ENCODE data around the gene CAPN2.

Gene CAPN2

GRCh38 chr1:223680188-223680587 is 32.2 kb upstream of the CAPN2 start:
- DNase-seq (ENCODE audit: insufficient read length): no peak
- TF ChIP-seq POLR2A (IDR thresholded peaks at IDR 0.05; ENCODE audit: low read depth, low read length): no peak
- TF ChIP-seq POLR2AphosphoS5 (IDR thresholded peaks at IDR 0.05; ENCODE audit: low read depth, low read length): no peak
- no peak for TF ChIP-seq TAF1 (IDR thresholded peaks at IDR 0.05; ENCODE audit: borderline replicate concordance, low read depth, low read length)

GRCh38 chr1:223682502-223682901 is 29.8 kb upstream of the CAPN2 start:
- no peak for DNase-seq (ENCODE audit: insufficient read length)
- TF ChIP-seq TAF1 (IDR thresholded peaks at IDR 0.05; ENCODE audit: borderline replicate concordance, low read depth, low read length) (no peak), POLR2A (IDR thresholded peaks at IDR 0.05; ENCODE audit: low read depth, low read length) (no peak), POLR2AphosphoS5 (IDR thresholded peaks at IDR 0.05; ENCODE audit: low read depth, low read length) (no peak)
- no peak for FAIRE-seq

More at GRCh38 chr1:223680188-223680587, 32.2 kb upstream of the CAPN2 start:
- no peak for FAIRE-seq

- TF ChIP-seq TAF1 (IDR thresholded peaks at IDR 0.05; ENCODE audit: borderline replicate concordance, low read depth, low read length) (no peak), POLR2AphosphoS5 (IDR thresholded peaks at IDR 0.05; ENCODE audit: low read depth, low read length) (no peak), POLR2A (IDR thresholded peaks at IDR 0.05; ENCODE audit: low read depth, low read length) (no peak)
- FAIRE-seq (no peak), DNase-seq (ENCODE audit: insufficient read length) (no peak)
Measured at GRCh38 chr1:223683586-223684487, 28.5 kb upstream of the CAPN2 start.

GRCh38 chr1:223684488-223684792 is 27.9 kb upstream of the CAPN2 start:
- no peak for TF ChIP-seq POLR2A (IDR thresholded peaks at IDR 0.05; ENCODE audit: low read depth, low read length)
- TF ChIP-seq POLR2AphosphoS5 (IDR thresholded peaks at IDR 0.05; ENCODE audit: low read depth, low read length): no peak
- no peak for TF ChIP-seq TAF1 (IDR thresholded peaks at IDR 0.05; ENCODE audit: borderline replicate concordance, low read depth, low read length)
- DNase-seq (ENCODE audit: insufficient read length): no peak
- FAIRE-seq: no peak

- DNase-seq (ENCODE audit: insufficient read length) (no peak), FAIRE-seq (no peak)
- TF ChIP-seq TAF1 (IDR thresholded peaks at IDR 0.05; ENCODE audit: borderline replicate concordance, low read depth, low read length) (no peak), POLR2A (IDR thresholded peaks at IDR 0.05; ENCODE audit: low read depth, low read length) (no peak), POLR2AphosphoS5 (IDR thresholded peaks at IDR 0.05; ENCODE audit: low read depth, low read length) (no peak)
Measured at GRCh38 chr1:223691121-223691520, 21.2 kb upstream of the CAPN2 start.

- FAIRE-seq (no peak), DNase-seq (ENCODE audit: insufficient read length) (no peak)
- no peak for TF ChIP-seq TAF1 (IDR thresholded peaks at IDR 0.05; ENCODE audit: borderline replicate concordance, low read depth, low read length)
- TF ChIP-seq POLR2AphosphoS5 (IDR thresholded peaks at IDR 0.05; ENCODE audit: low read depth, low read length): no peak
- no peak for TF ChIP-seq POLR2A (IDR thresholded peaks at IDR 0.05; ENCODE audit: low read depth, low read length)
Measured at GRCh38 chr1:223695014-223695548, 17.3 kb upstream of the CAPN2 start.

- TF ChIP-seq POLR2A (IDR thresholded peaks at IDR 0.05; ENCODE audit: low read depth, low read length) (no peak), TAF1 (IDR thresholded peaks at IDR 0.05; ENCODE audit: borderline replicate concordance, low read depth, low read length) (no peak), POLR2AphosphoS5 (IDR thresholded peaks at IDR 0.05; ENCODE audit: low read depth, low read length) (no peak)
- DNase-seq (ENCODE audit: insufficient read length) (no peak), FAIRE-seq (no peak)
Measured at GRCh38 chr1:223695941-223696340, 16.4 kb upstream of the CAPN2 start.

GRCh38 chr1:223700388-223700918 is 11.9 kb upstream of the CAPN2 start:
- no peak for DNase-seq (ENCODE audit: insufficient read length)
- TF ChIP-seq POLR2A (IDR thresholded peaks at IDR 0.05; ENCODE audit: low read depth, low read length) (no peak), POLR2AphosphoS5 (IDR thresholded peaks at IDR 0.05; ENCODE audit: low read depth, low read length) (no peak), TAF1 (IDR thresholded peaks at IDR 0.05; ENCODE audit: borderline replicate concordance, low read depth, low read length) (no peak)
- FAIRE-seq: no peak

GRCh38 chr1:223700942-223701637 is 11.2 kb upstream of the CAPN2 start:
- FAIRE-seq: no peak
- DNase-seq (ENCODE audit: insufficient read length): no peak
- TF ChIP-seq POLR2AphosphoS5 (IDR thresholded peaks at IDR 0.05; ENCODE audit: low read depth, low read length): no peak
- peak; percentile 23; the same call in 1 of the 2 replicates for TF ChIP-seq POLR2A (IDR thresholded peaks at IDR 0.05; ENCODE audit: low read depth, low read length)
- TF ChIP-seq TAF1 (IDR thresholded peaks at IDR 0.05; ENCODE audit: borderline replicate concordance, low read depth, low read length): no peak; the same call in 1 of the 2 replicates

GRCh38 chr1:223702735-223703667 is 9.3 kb upstream of the CAPN2 start:
- no peak for TF ChIP-seq POLR2A (IDR thresholded peaks at IDR 0.05; ENCODE audit: low read depth, low read length)
- no peak for FAIRE-seq
- no peak for DNase-seq (ENCODE audit: insufficient read length)

- no peak for FAIRE-seq
- no peak for DNase-seq (ENCODE audit: insufficient read length)
- TF ChIP-seq POLR2AphosphoS5 (IDR thresholded peaks at IDR 0.05; ENCODE audit: low read depth, low read length): no peak
- TF ChIP-seq POLR2A (IDR thresholded peaks at IDR 0.05; ENCODE audit: low read depth, low read length): no peak
Measured at GRCh38 chr1:223703668-223704013, 8.7 kb upstream of the CAPN2 start.

All from GM12892 (cell line).